ENCODE results near the gene PACRG. TPM values are rescaled to one million over a fixed set of nuclear protein-coding genes. Genes with fewer than 3 reads are reported as not detected.

The PACRG gene
- total and polyA plus RNA-seq, 2 of the 8 experiments (the other 6 are each of a cell fraction or from before 2014, with no cell fraction given): 0.44 to 0.54 TPM

DNA sequence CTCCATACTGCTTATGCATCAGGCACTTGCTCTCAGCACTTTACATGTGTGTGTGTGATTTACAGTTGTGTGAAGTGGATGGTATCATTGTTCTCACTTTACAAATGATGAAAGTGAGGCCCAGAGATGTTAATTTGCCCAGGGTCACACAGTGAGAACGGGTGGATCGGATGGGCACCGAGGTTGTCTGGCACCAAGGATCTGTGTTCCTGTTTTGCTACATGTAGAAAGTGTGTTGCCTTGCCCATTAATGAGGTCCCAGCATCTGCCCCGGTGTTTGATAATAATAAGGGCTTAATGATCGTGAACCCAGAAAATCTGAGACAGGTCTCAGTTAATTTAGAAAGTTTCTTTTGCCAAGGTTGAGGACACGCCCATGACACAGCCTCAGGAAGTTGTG lies 470.6 kb downstream of the PACRG start (continued):
- TF ChIP-seq NANOG (IDR thresholded peaks at IDR 0.05; ENCODE audit: insufficient read depth, low read depth, low read length, poor library complexity, severe bottlenecking): no peak
- TF ChIP-seq CREB1 (IDR thresholded peaks at IDR 0.05): no peak
- no peak for TF ChIP-seq ASH2L (IDR thresholded peaks at IDR 0.05; ENCODE audit: low read length)
- no peak for TF ChIP-seq CTBP2 (IDR thresholded peaks at IDR 0.05; ENCODE audit: borderline replicate concordance, insufficient read depth, insufficient read length, low read length)
- no peak for TF ChIP-seq TEAD4 (IDR thresholded peaks at IDR 0.05; ENCODE audit: low read depth, low read length)
